ENCODE results near the gene METAP1.
"Not testable (repeated sequence)": the region's sequence is repeated elsewhere in the genome, so short reads cannot be mapped to it uniquely, and the experiment has no call there.

The METAP1 gene

GRCh38 chr4:99062120-99062519 is 66.6 kb downstream of the METAP1 start:
- H3K4me3 ChIP-seq (ENCODE audit: low read length): no peak overlapping the region
- no peak overlapping the region for H3K27ac ChIP-seq (ENCODE audit: low read length)
- H3K9me3 ChIP-seq (ENCODE audit: insufficient read depth, low read depth, low read length): no peaks in the 10 kb centered on the region
- no peak overlapping the region for H3K9ac ChIP-seq (ENCODE audit: low read depth, low read length)
- H3K36me3 ChIP-seq (ENCODE audit: insufficient read depth, low read depth, low read length): peaks cover 72% of the 10 kb centered on the region
- H3K4me1 ChIP-seq (ENCODE audit: insufficient read depth, low read length): no peaks in the 10 kb centered on the region; the same call in 1 of the 2 replicates
- H3K27me3 ChIP-seq (ENCODE audit: insufficient read depth, low read length): no peaks in the 10 kb centered on the region

GRCh38 chr4:99065521-99065920 is 70.0 kb downstream of the METAP1 start:
- H3K27ac ChIP-seq (ENCODE audit: low read length); H3K9ac ChIP-seq (ENCODE audit: low read depth, low read length); H3K4me3 ChIP-seq (ENCODE audit: low read length); H3K4me1 ChIP-seq (ENCODE audit: insufficient read depth, low read length); H3K9me3 ChIP-seq (ENCODE audit: insufficient read depth, low read depth, low read length); H3K27me3 ChIP-seq (ENCODE audit: insufficient read depth, low read length): not testable (repeated sequence)
- peaks cover 55% of the 10 kb centered on the region for H3K36me3 ChIP-seq (ENCODE audit: insufficient read depth, low read depth, low read length)

- H3K4me1 ChIP-seq (ENCODE audit: insufficient read depth, low read length): no peaks in the 10 kb centered on the region
- no peak overlapping the region for H3K4me3 ChIP-seq (ENCODE audit: low read length)
- H3K27ac ChIP-seq (ENCODE audit: low read length): no peak overlapping the region
- no peaks in the 10 kb centered on the region for H3K27me3 ChIP-seq (ENCODE audit: insufficient read depth, low read length)
- H3K9ac ChIP-seq (ENCODE audit: low read depth, low read length): no peak overlapping the region
- no peaks in the 10 kb centered on the region for H3K9me3 ChIP-seq (ENCODE audit: insufficient read depth, low read depth, low read length)
- H3K36me3 ChIP-seq (ENCODE audit: insufficient read depth, low read depth, low read length): peaks cover 58% of the 10 kb centered on the region
Measured at GRCh38 chr4:99067617-99068016, 72.1 kb downstream of the METAP1 start.

GRCh38 chr4:99071159-99071558 is 75.6 kb downstream of the METAP1 start:
- Histone ChIP-seq H3K27me3 (ENCODE audit: insufficient read depth, low read length) (no peaks in the 10 kb centered on the region), H3K27ac (ENCODE audit: low read length) (no peak overlapping the region), H3K9me3 (ENCODE audit: insufficient read depth, low read depth, low read length) (no peaks in the 10 kb centered on the region), H3K4me1 (ENCODE audit: insufficient read depth, low read length) (no peaks in the 10 kb centered on the region), H3K4me3 (ENCODE audit: low read length) (no peak overlapping the region), H3K36me3 (ENCODE audit: insufficient read depth, low read depth, low read length) (peaks cover 77% of the 10 kb centered on the region), H3K9ac (ENCODE audit: low read depth, low read length) (no peak overlapping the region)

- H3K27me3 ChIP-seq (ENCODE audit: insufficient read depth, low read length): no peaks in the 10 kb centered on the region
- H3K4me1 ChIP-seq (ENCODE audit: insufficient read depth, low read length): no peaks in the 10 kb centered on the region
- H3K27ac ChIP-seq (ENCODE audit: low read length): no peak overlapping the region
- no peak overlapping the region for H3K4me3 ChIP-seq (ENCODE audit: low read length)
- H3K9ac ChIP-seq (ENCODE audit: low read depth, low read length): no peak overlapping the region
- peaks cover 100% of the 10 kb centered on the region for H3K36me3 ChIP-seq (ENCODE audit: insufficient read depth, low read depth, low read length)
- no peaks in the 10 kb centered on the region for H3K9me3 ChIP-seq (ENCODE audit: insufficient read depth, low read depth, low read length)
Measured at GRCh38 chr4:99074816-99075215, 79.3 kb downstream of the METAP1 start.

- Histone ChIP-seq H3K9me3 (ENCODE audit: insufficient read depth, low read depth, low read length) (no peaks in the 10 kb centered on the region), H3K4me1 (ENCODE audit: insufficient read depth, low read length) (no peaks in the 10 kb centered on the region), H3K27me3 (ENCODE audit: insufficient read depth, low read length) (no peaks in the 10 kb centered on the region), H3K9ac (ENCODE audit: low read depth, low read length) (no peak overlapping the region), H3K27ac (ENCODE audit: low read length) (no peak overlapping the region), H3K36me3 (ENCODE audit: insufficient read depth, low read depth, low read length) (peaks cover 100% of the 10 kb centered on the region), H3K4me3 (ENCODE audit: low read length) (no peak overlapping the region)
Measured at GRCh38 chr4:99076292-99076976, 80.9 kb downstream of the METAP1 start.

- no peaks in the 10 kb centered on the region for H3K4me1 ChIP-seq (ENCODE audit: insufficient read depth, low read length)
- no peak overlapping the region for H3K4me3 ChIP-seq (ENCODE audit: low read length)
- no peaks in the 10 kb centered on the region for H3K27me3 ChIP-seq (ENCODE audit: insufficient read depth, low read length)
- H3K9ac ChIP-seq (ENCODE audit: low read depth, low read length): no peak overlapping the region
- H3K9me3 ChIP-seq (ENCODE audit: insufficient read depth, low read depth, low read length): no peaks in the 10 kb centered on the region
- peaks cover 100% of the 10 kb centered on the region for H3K36me3 ChIP-seq (ENCODE audit: insufficient read depth, low read depth, low read length)
- no peak overlapping the region for H3K27ac ChIP-seq (ENCODE audit: low read length)
Measured at GRCh38 chr4:99077177-99077576, 81.7 kb downstream of the METAP1 start.

GRCh38 chr4:99078336-99078735 is 82.8 kb downstream of the METAP1 start:
- Histone ChIP-seq H3K4me1 (ENCODE audit: insufficient read depth, low read length) (no peaks in the 10 kb centered on the region), H3K9ac (ENCODE audit: low read depth, low read length) (no peak overlapping the region), H3K9me3 (ENCODE audit: insufficient read depth, low read depth, low read length) (no peaks in the 10 kb centered on the region), H3K27ac (ENCODE audit: low read length) (no peak overlapping the region), H3K27me3 (ENCODE audit: insufficient read depth, low read length) (no peaks in the 10 kb centered on the region), H3K36me3 (ENCODE audit: insufficient read depth, low read depth, low read length) (peaks cover 100% of the 10 kb centered on the region), H3K4me3 (ENCODE audit: low read length) (no peak overlapping the region)

GRCh38 chr4:99078931-99079624 is 83.6 kb downstream of the METAP1 start:
- Histone ChIP-seq H3K27me3 (ENCODE audit: insufficient read depth, low read length) (no peaks in the 10 kb centered on the region), H3K27ac (ENCODE audit: low read length) (no peak overlapping the region), H3K4me1 (ENCODE audit: insufficient read depth, low read length) (no peaks in the 10 kb centered on the region), H3K36me3 (ENCODE audit: insufficient read depth, low read depth, low read length) (peaks cover 100% of the 10 kb centered on the region), H3K4me3 (ENCODE audit: low read length) (no peak overlapping the region), H3K9ac (ENCODE audit: low read depth, low read length) (no peak overlapping the region), H3K9me3 (ENCODE audit: insufficient read depth, low read depth, low read length) (no peaks in the 10 kb centered on the region)

- H3K27ac ChIP-seq (ENCODE audit: low read length): no peak overlapping the region
- H3K4me3 ChIP-seq (ENCODE audit: low read length): no peak overlapping the region
- no peaks in the 10 kb centered on the region for H3K9me3 ChIP-seq (ENCODE audit: insufficient read depth, low read depth, low read length)
- H3K36me3 ChIP-seq (ENCODE audit: insufficient read depth, low read depth, low read length): peaks cover 100% of the 10 kb centered on the region
- H3K4me1 ChIP-seq (ENCODE audit: insufficient read depth, low read length): no peaks in the 10 kb centered on the region
- no peaks in the 10 kb centered on the region for H3K27me3 ChIP-seq (ENCODE audit: insufficient read depth, low read length)
- no peak overlapping the region for H3K9ac ChIP-seq (ENCODE audit: low read depth, low read length)
Measured at GRCh38 chr4:99079625-99080295, 84.2 kb downstream of the METAP1 start.

GRCh38 chr4:99080869-99081268 is 85.3 kb downstream of the METAP1 start:
- H3K9ac ChIP-seq (ENCODE audit: low read depth, low read length); H3K4me1 ChIP-seq (ENCODE audit: insufficient read depth, low read length); H3K27me3 ChIP-seq (ENCODE audit: insufficient read depth, low read length); H3K27ac ChIP-seq (ENCODE audit: low read length); H3K4me3 ChIP-seq (ENCODE audit: low read length); H3K9me3 ChIP-seq (ENCODE audit: insufficient read depth, low read depth, low read length): not testable (repeated sequence)
- peaks cover 99% of the 10 kb centered on the region for H3K36me3 ChIP-seq (ENCODE audit: insufficient read depth, low read depth, low read length)

- no peaks in the 10 kb centered on the region for H3K4me1 ChIP-seq (ENCODE audit: insufficient read depth, low read length)
- H3K9ac ChIP-seq (ENCODE audit: low read depth, low read length): no peak overlapping the region
- no peak overlapping the region for H3K4me3 ChIP-seq (ENCODE audit: low read length)
- H3K27ac ChIP-seq (ENCODE audit: low read length): no peak overlapping the region
- peaks cover 90% of the 10 kb centered on the region for H3K36me3 ChIP-seq (ENCODE audit: insufficient read depth, low read depth, low read length)
- H3K9me3 ChIP-seq (ENCODE audit: insufficient read depth, low read depth, low read length): no peaks in the 10 kb centered on the region
- no peaks in the 10 kb centered on the region for H3K27me3 ChIP-seq (ENCODE audit: insufficient read depth, low read length)
Measured at GRCh38 chr4:99082192-99082591, 86.7 kb downstream of the METAP1 start.

Data from iPS-20b (cell line).